NCI-H748 treated with DMSO at 0.1 percent for 48 hours (cell line): Measurements from ENCODE around the gene KCTD16.

Source experiments
- DNase-seq: peaks from one replicate; lab custom pipeline; 2025; lab: John Stamatoyannopoulos, UW

Gene KCTD16

GRCh38 chr5:144462577-144462976 lies 291.9 kb downstream of the KCTD16 start:
- DNase-seq = no peak

DNA sequence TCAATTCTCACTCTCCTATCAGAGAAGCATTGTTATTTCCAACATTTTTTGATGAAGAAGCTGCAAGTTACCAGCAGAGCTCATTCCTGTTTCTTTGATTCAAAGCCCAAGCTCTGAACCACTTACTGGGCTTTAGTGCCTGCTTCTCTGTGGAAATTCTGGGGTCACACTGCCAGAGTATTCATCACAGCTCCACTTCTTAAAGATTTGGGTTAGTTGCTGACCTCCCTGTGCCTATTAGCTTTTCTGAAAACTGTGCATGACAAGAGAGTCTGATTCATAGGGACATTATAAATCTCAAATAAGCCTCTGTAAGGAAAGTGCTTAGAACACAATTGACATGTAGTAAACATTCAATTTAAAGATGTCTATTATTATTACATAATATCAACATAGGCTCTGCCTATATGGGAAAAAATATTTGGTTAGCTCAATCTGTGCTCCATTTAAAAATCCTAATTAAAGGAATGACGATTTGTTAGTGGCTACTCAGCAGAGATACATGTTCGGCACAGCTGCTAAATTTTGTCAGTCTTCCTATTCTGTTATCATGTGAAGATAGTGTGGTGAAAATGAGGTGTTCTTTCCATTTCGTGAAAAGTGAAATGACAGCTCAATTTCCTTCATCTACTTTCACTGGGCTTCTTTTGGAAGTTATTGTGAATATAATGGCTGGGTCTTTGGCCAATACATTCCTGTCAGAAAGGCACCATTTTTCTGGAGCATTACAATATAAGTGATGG lies 293.0 kb downstream of the KCTD16 start:
- DNase-seq = no peak

- DNase-seq = no peak
These were observed 293.6 kb downstream of the KCTD16 start for GRCh38 chr5:144464306-144464705.

- DNase-seq = no peak
These were observed 294.8 kb downstream of the KCTD16 start for GRCh38 chr5:144465441-144465840.

GRCh38 chr5:144467792-144468191 lies 297.1 kb downstream of the KCTD16 start:
- peak; percentile 89 for DNase-seq

DNA sequence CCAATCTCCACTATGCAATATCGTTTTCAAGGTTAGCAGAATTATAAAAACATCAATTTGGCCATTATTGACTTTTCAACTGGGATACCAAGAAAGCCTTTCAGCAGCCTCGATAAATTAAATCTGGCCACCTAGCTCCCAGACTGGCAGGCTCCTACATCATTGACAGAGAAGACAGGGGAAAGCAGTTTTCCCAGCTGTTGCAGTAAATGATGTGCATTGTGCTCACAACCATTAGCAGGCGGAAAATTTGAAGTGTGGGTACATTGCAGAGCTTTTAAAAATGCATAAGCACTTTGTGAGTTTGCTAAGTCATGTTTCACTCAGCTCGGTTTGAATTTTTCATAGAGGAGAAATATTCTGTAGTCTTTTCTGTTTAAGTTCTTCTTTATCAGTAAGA lies 297.9 kb downstream of the KCTD16 start:
- peak; percentile 78 for DNase-seq

- DNase-seq = no peak
These were observed 298.4 kb downstream of the KCTD16 start for GRCh38 chr5:144469106-144469505.

- DNase-seq = no peak
These were observed 301.5 kb downstream of the KCTD16 start for GRCh38 chr5:144472221-144472620.

GRCh38 chr5:144473650-144474049 lies 303.0 kb downstream of the KCTD16 start:
- DNase-seq = no peak

DNA sequence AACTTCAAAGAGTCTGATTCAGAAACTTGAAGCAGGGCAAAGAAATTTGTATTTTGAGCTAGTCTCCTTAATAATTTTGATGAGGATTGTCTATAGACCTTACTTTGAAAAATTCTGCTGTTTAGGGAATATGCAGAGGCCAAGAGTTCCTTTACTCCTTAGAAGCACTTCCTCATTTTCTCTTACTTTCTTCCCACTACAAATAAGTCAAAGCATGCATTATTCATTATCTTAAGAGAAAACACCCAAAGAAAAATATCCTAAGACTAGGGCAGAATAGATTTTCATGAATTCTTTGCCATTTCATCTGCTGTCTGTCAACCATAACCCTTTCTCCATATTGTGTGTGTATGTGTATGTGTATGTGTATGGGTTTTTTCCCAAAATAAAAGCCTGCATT lies 307.9 kb downstream of the KCTD16 start:
- no peak for DNase-seq

DNA sequence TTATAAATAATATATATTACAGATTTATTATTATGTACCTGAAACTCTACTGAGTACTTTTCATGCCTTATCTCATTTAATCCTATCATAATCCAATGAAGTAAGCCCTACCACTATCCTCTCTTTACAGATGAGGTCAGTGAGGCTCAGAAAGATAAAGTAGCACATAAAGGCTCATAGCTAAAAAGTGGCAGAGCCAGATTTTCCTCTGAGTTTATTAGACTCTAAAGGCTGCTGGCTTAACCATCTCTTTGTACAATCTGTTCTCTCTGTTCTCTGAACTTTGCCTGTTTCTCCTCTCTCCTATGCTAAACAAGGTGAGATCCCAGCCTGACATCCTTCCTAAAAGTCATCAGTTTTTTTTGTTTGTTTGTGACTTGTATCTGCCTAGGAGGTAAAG lies 311.2 kb downstream of the KCTD16 start:
- no peak for DNase-seq

DNA sequence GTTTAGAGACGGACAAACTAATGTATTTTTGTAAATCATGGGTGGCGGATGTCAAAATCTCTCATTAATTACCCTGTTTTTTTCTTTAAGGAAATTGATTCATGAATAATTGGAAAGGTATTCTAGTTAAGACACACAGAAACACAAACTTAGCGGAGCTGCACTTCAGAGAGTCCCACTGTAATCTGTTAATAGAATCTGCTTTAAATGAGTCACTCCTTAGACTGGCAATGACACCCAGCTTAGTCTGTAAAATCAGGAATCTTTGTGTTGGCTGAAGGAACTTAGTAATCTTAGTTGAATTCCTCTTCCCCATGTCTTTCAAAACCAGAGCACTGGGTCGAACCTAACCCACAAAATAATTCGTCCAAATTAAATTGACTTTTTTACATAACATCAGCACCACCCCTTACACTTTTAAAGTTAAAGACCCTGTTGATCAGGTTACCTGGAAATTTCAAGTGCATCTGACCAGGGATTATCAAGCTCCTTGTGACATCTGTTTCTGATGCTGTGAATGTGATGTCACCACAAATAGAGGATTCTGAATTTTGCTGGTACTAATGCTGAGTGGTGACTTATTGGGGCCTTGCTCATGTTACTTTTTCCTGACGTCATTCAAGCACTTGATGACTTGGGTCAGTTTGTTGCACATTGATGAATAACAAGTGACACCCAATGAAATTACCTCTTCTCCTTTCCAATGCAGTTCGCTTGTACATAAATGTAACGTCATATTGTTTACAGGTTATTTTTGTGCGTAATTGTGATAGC lies 313.6 kb downstream of the KCTD16 start:
- DNase-seq = no peak

- DNase-seq = no peak
These were observed 314.9 kb downstream of the KCTD16 start for GRCh38 chr5:144485540-144485939.

- no peak for DNase-seq
These were observed 316.5 kb downstream of the KCTD16 start for GRCh38 chr5:144487207-144487606.

DNA sequence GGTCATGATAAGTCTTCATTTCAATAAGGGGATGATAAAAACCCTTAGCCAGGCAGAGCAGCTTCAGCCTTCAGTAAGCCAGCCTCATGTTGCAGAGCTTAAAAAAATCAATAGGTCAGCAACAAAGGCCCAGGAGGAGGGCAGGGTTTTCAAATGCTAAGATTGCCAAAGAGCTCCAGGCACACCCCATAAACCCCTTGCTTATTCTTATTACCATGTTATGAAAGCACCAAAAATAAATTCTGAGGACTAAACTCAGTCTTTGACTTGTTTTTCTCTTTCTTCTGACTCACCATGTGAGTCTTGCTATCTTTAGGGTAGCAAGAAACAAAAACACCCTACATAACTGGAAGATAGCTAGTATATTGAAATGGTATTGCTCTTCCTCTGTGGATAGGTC lies 317.1 kb downstream of the KCTD16 start:
- no peak for DNase-seq

DNA sequence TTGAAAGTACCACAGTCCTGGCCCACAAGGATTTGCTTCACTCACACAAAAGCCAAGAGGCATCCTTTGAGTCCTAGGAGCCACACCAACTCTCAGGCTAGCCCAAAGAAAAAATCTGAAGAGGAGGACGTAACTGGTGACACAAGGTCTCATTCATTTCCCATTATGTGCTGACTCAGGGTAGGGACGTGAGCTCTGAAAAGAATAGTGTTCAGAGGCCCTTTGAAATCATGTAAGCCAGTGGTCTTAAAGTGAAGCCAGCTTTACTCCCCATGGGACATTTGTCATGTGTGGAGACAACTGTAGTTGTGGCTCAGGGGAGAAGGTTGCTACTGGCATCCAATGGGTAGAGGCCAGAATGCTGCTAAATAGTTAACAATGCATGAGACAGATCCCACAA lies 332.4 kb downstream of the KCTD16 start:
- DNase-seq = no peak

- peak; percentile 46 for DNase-seq
These were observed 334.4 kb downstream of the KCTD16 start for GRCh38 chr5:144504929-144505577.

DNA sequence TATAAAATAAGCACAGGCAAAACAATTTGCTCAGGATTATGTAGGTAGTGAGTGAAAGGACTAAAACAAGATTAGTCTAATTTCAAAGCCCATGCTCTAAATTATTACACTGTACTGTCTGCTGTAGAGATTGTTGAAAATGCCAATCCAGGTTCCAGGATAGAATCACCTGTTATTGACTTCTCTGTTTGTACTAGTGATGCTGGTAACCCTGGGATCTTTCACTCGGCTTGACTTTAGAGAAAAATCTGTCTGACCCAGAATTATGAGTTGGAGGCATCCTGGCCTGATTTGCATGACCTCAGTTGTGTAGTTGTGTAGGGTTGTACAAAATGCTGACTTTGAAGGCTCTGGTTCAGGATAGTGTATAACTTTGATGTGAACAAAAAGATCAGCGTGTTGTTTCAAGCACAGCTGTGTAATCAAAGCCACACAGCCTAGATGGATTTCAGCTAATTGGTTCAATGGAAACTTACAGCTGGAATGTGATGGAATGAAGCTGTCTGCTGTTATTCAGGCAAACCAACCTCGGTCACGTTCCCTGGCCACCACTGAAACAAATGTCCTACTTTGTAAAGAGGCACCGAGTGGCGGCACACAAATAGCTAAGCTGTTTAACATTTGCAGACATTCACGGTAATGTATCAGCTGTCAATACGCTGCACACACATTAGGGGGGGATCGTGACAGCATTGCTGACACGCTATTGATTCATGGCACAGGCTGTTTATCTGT lies 340.3 kb downstream of the KCTD16 start:
- no peak for DNase-seq

DNA sequence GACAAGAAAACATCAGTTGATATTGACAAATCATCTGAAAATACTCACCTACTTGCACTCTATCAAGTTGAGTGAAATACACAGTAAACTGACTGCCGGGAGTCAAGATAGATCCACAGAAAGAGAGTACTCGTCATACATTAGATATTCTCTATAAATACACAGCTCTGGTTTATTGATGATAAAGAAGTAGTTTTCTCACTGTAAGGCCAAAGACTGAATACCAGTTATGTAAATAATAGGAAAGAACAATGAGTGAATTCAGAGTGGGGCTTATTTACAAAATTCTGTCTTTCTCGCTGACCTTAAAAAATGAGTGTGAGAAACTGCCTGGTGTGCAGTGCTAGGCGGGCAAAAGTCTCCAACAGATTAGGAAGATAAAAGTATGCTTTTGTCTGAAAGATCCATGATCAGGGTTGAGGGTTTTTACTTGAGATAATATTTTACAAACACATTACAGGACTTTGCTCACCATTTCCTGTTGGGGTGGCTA lies 341.0 kb downstream of the KCTD16 start:
- DNase-seq = no peak

- DNase-seq = no peak
These were observed 352.0 kb downstream of the KCTD16 start for GRCh38 chr5:144522698-144523097.

DNA sequence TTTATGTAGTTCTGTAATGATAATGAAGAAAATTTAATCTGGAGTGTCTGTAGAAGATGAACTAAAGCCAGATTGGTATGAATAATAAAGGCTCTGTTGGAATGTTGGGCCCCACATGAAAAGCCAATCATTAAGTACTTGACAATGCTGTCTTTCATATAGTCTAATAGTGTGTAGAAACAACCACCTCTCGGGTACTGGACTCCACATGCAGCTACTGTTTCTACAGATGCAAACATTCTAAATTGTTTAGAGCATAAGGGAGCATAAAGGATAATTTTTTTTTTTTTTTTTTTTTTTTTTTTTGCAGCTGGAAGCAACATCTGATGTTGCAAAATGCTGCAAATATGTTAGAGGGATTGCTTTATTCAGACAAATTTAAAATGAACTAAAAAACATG lies 354.3 kb downstream of the KCTD16 start:
- DNase-seq = no peak

DNA sequence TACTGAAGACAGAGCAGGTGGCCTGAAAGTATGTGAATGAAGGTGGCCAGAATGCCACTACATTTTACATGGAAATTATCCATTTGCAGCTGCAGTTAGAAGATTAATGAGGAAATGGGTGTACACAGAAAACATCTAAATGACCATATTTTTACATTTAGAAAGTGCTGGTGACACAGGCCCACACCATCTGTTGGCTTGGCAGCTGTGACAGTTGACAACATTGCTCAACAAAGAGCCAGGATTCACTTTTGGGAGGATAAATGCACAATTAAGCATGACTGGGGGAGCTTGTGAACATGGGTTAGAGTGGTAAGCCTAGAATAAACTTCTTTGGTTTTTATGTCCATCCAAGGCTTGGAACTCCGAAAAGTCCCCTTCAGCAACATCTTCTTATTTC lies 360.5 kb downstream of the KCTD16 start:
- no peak for DNase-seq
